IPS-18a (cell line): ENCODE results near the gene TSSK2.

Source experiments
- H3K27ac ChIP-seq: one replicate; pipeline ENCODE4 v1.5.1; 2013; ENCODE audit warnings: low read length
- H3K27me3 ChIP-seq: one replicate; pipeline ENCODE4 v1.6.1; 2013; ENCODE audit warnings: mild to moderate bottlenecking, low read length; ENCODE audit not compliant: control insufficient read depth, insufficient read depth
- H3K36me3 ChIP-seq: one replicate; pipeline ENCODE4 v1.6.1; 2013; ENCODE audit warnings: low read depth, low read length; ENCODE audit not compliant: control insufficient read depth
- H3K4me1 ChIP-seq: one replicate; pipeline ENCODE4 v1.6.1; 2013; ENCODE audit warnings: low read depth, low read length; ENCODE audit not compliant: control insufficient read depth
- H3K4me3 ChIP-seq: one replicate; pipeline ENCODE4 v1.5.1; 2013; ENCODE audit warnings: low read length
- H3K9ac ChIP-seq: one replicate; pipeline ENCODE4 v1.6.1; 2013; ENCODE audit warnings: mild to moderate bottlenecking, low read length, moderate library complexity
- H3K9me3 ChIP-seq: one replicate; pipeline ENCODE4 v1.6.1; 2013; ENCODE audit warnings: low read depth, low read length; ENCODE audit not compliant: control insufficient read depth

TSSK2 gene

GRCh38 chr22:19090586-19091127, 40.5 kb upstream of the TSSK2 start:
- no peaks in the 10 kb centered on the region for H3K4me1 ChIP-seq
- H3K36me3 ChIP-seq: peaks cover 10% of the 10 kb centered on the region
- no peak overlapping the region for H3K9ac ChIP-seq
- H3K9me3 ChIP-seq: no peaks in the 10 kb centered on the region
- H3K27ac ChIP-seq: no peak overlapping the region
- no peaks in the 10 kb centered on the region for H3K27me3 ChIP-seq
- H3K4me3 ChIP-seq: no peak overlapping the region

GRCh38 chr22:19092725-19093124, 38.4 kb upstream of the TSSK2 start:
- no peak overlapping the region for H3K9ac ChIP-seq
- peaks cover 5% of the 10 kb centered on the region for H3K36me3 ChIP-seq
- H3K4me3 ChIP-seq: no peak overlapping the region
- no peak overlapping the region for H3K27ac ChIP-seq
- no peaks in the 10 kb centered on the region for H3K9me3 ChIP-seq
- H3K4me1 ChIP-seq: no peaks in the 10 kb centered on the region
- no peaks in the 10 kb centered on the region for H3K27me3 ChIP-seq

DNA sequence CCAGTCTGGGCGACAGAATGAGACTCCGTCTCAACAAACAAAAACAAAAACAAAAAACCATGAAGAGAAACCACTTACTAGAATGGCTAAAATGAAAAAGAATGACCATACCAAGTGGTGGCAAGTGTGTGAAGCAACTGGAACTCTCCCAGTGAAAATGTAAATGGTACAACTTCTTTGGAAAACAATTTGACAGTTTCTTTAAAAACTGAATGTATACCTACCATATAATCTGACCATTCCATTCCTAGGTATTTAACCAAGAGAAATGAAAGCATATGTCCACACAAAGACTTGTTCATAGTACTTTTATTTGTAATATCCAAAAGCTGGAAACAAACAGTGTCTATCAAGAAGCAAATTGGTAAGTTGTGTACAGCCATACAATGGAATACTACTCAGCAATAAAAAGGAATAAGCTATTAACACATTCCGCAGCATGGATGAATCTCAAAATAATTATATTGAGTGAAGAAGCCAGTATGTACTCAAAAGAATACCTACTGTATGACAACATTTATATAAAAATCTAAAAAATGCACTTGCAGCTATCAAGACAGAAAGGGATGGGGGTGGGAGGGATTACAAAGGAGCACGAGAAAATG, 36.6 kb upstream of the TSSK2 start:
- H3K9me3 ChIP-seq: no peaks in the 10 kb centered on the region
- H3K27ac ChIP-seq: no peak overlapping the region
- H3K4me1 ChIP-seq: no peaks in the 10 kb centered on the region
- no peak overlapping the region for H3K4me3 ChIP-seq
- H3K9ac ChIP-seq: no peak overlapping the region
- no peaks in the 10 kb centered on the region for H3K27me3 ChIP-seq
- no peaks in the 10 kb centered on the region for H3K36me3 ChIP-seq

DNA sequence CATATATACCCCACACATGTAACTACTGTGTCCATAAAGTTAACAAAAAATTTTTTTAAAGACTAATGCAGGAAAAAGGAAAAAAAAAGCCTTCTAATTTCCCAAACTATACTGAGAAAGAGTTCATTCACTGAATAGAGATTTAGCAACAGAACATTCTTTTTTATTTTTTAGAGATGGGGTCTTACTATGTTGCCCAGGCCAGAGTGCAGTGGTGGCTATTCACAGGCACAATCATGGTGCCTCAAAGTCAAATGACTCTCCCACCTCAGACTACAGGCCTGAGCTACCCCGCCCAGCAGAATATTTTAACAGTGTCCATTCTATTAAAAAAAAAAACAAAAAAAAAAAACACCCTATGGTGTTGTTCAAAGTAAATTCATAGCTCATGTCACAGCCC, 34.6 kb upstream of the TSSK2 start:
- H3K9ac ChIP-seq: no peak overlapping the region
- H3K9me3 ChIP-seq: no peaks in the 10 kb centered on the region
- H3K4me1 ChIP-seq: no peaks in the 10 kb centered on the region
- no peak overlapping the region for H3K27ac ChIP-seq
- H3K4me3 ChIP-seq: no peak overlapping the region
- no peaks in the 10 kb centered on the region for H3K27me3 ChIP-seq
- no peaks in the 10 kb centered on the region for H3K36me3 ChIP-seq

DNA sequence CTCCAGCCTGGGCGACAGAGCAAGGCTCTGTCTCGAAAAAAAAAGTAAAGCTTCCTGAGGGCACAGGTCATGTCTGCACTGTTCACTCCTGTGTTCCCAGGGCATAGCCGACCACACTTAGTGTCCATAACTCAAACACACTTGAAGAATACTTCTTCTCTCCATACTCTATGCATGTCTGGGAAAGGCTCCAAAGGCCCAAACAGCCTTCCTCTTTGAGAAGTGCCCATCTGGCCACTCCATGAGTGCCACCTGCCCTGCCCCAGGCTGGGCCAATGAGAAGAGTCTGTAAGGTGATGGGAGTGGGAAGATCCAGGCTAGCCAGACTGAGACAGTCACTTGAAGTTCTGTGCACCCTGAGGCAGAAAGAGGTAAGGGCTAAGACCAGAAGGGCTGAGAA, 33.6 kb upstream of the TSSK2 start:
- Histone ChIP-seq H3K27me3 (no peaks in the 10 kb centered on the region), H3K27ac (no peak overlapping the region)

GRCh38 chr22:19098157-19098556, 33.0 kb upstream of the TSSK2 start:
- no peak overlapping the region for H3K4me3 ChIP-seq
- H3K27ac ChIP-seq: no peak overlapping the region
- no peaks in the 10 kb centered on the region for H3K4me1 ChIP-seq
- no peaks in the 10 kb centered on the region for H3K27me3 ChIP-seq
- no peak overlapping the region for H3K9ac ChIP-seq
- H3K9me3 ChIP-seq: no peaks in the 10 kb centered on the region
- no peaks in the 10 kb centered on the region for H3K36me3 ChIP-seq

More for the DNA sequence above, 33.6 kb upstream of the TSSK2 start:
- no peaks in the 10 kb centered on the region for H3K36me3 ChIP-seq
- H3K4me3 ChIP-seq: no peak overlapping the region
- H3K4me1 ChIP-seq: no peaks in the 10 kb centered on the region
- no peak overlapping the region for H3K9ac ChIP-seq
- H3K9me3 ChIP-seq: no peaks in the 10 kb centered on the region

- H3K9me3 ChIP-seq: no peaks in the 10 kb centered on the region
- no peaks in the 10 kb centered on the region for H3K36me3 ChIP-seq
- H3K27ac ChIP-seq: no peak overlapping the region
- H3K4me1 ChIP-seq: no peaks in the 10 kb centered on the region
- H3K4me3 ChIP-seq: no peak overlapping the region
- H3K27me3 ChIP-seq: no peaks in the 10 kb centered on the region
- no peak overlapping the region for H3K9ac ChIP-seq
Observed at GRCh38 chr22:19103880-19104821, 27.0 kb upstream of the TSSK2 start.

DNA sequence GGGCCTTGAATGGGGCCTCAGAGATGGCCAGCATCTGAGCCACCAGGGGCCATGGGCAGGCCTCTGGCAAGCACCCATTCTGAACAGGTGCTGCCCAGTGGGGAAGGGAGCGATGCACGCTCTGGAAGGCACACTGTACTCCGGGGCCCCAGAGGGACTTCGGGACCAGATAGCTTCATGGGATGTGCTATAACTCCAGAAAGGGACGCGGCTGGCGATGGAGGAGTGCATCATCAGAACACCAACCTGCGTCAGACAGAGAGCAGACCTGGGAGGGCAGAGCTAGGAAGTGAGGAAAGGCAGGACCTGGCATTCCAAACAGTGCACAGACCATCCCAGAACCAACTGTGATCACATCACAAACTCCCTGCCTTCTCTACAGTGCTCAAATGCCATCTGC, 25.7 kb upstream of the TSSK2 start:
- Histone ChIP-seq H3K9me3 (no peaks in the 10 kb centered on the region), H3K27ac (no peak overlapping the region), H3K27me3 (no peaks in the 10 kb centered on the region), H3K4me3 (no peak overlapping the region), H3K9ac (no peak overlapping the region), H3K4me1 (peaks cover 9% of the 10 kb centered on the region), H3K36me3 (no peaks in the 10 kb centered on the region)

- Histone ChIP-seq H3K9ac (no peak overlapping the region), H3K4me1 (peaks cover 16% of the 10 kb centered on the region), H3K27ac (no peak overlapping the region), H3K9me3 (no peaks in the 10 kb centered on the region), H3K27me3 (no peaks in the 10 kb centered on the region), H3K4me3 (no peak overlapping the region), H3K36me3 (no peaks in the 10 kb centered on the region)
Observed at GRCh38 chr22:19105867-19106802, 25.0 kb upstream of the TSSK2 start.

DNA sequence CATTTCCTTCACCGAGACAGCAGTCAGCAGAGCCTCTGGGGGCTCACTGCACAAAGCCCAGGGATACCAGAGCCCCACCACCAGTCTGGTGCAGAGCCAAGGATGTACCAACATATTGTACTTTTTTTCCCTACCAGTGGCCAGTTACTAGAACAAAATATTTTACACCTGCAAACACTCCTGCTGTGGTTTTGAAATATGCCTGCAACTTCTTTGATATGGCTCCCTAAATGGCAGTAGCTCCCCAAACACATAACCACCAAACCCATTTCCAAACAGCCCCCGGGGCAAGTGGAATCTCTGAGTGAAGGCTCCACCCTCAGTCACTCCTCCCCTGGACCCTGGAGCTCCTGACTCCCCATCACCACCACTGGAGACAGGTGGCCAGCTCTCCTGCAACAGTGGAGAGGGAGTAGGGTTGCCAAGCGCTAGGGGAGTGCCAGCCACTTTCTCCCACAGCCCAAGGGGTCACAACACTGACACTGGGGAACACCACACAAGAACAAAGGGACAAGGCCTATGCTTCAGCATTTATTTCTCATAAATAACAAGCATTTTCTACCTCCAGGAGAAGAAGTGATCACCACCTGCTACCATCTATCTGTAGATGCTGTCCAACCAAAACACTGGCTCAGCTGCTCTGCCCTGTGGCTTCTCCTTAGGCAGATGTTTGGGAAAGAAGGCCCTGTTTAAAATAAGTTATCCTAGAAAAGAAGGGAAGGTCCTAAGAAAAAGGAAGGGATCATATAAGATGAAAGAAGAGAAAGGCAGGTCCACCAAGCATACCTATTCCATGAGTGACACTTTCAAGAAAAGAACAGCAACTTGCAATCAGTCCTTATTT, 24.0 kb upstream of the TSSK2 start:
- H3K27me3 ChIP-seq: no peaks in the 10 kb centered on the region
- no peaks in the 10 kb centered on the region for H3K9me3 ChIP-seq
- no peaks in the 10 kb centered on the region for H3K36me3 ChIP-seq
- no peak overlapping the region for H3K27ac ChIP-seq
- no peak overlapping the region for H3K4me3 ChIP-seq
- H3K4me1 ChIP-seq: peaks cover 20% of the 10 kb centered on the region
- H3K9ac ChIP-seq: no peak overlapping the region
